Spleen (tissue), 11 donors: ENCODE data around the gene PARD3B. TPM values are rescaled to one million over a fixed set of nuclear protein-coding genes. Genes with fewer than 3 reads are reported as not detected.

Source experiments
- DNase-seq: peaks from one replicate; pipeline ENCODE4 v3.0.0-alpha.2; 2020
- H3K27ac ChIP-seq, 8 donors: fragments of 200-600 bp; sonication (generic) in 7 of 8; 1 replicate in 4 of 8; 2 replicates in 4 of 8; pipeline versions ENCODE4 v1.5.0 to v1.8.0; 2016 to 2021; ENCODE audit warnings: inconsistent platforms in 4 of 8, mild to moderate bottlenecking in 4 of 8, moderate library complexity in 1 of 8
- H3K27me3 ChIP-seq, 7 donors: fragments of 200-600 bp; sonication (generic) in 6 of 7; replicated peaks in 1 of 7; 1 replicate in 4 of 7; 2 replicates in 3 of 7; pipeline versions ENCODE4 v1.5.0 to v1.8.0; 2016 to 2021; ENCODE audit warnings: inconsistent platforms in 3 of 7, mild to moderate bottlenecking in 1 of 7
- H3K36me3 ChIP-seq, 6 donors: fragments of 200-600 bp; sonication (generic) in 5 of 6; 1 replicate in 4 of 6; 2 replicates in 2 of 6; pipeline versions ENCODE4 v1.5.0 to v1.8.0; 2016 to 2021; ENCODE audit warnings: inconsistent platforms in 2 of 6
- H3K4me1 ChIP-seq, 6 donors: fragments of 200-600 bp; sonication (generic) in 5 of 6; 1 replicate in 3 of 6; 2 replicates in 3 of 6; pipeline versions ENCODE4 v1.5.0 to v1.8.0; 2016 to 2021; ENCODE audit warnings: inconsistent platforms in 3 of 6
- H3K4me3 ChIP-seq, 8 donors: fragments of 200-600 bp; sonication (generic) in 7 of 8; 1 replicate in 4 of 8; 2 replicates in 4 of 8; pipeline versions ENCODE4 v1.5.0 to v1.8.0; 2016 to 2021; ENCODE audit warnings: inconsistent platforms in 4 of 8, mild to moderate bottlenecking in 4 of 8, moderate library complexity in 2 of 8
- H3K9me3 ChIP-seq, 8 donors: fragments of 200-600 bp; sonication (generic) in 7 of 8; 1 replicate in 4 of 8; 2 replicates in 4 of 8; pipeline versions ENCODE4 v1.5.0 to v1.8.0; 2016 to 2021; ENCODE audit warnings: inconsistent platforms in 4 of 8
- POLR2A ChIP-seq, 3 donors: fragments of 450-650 bp; IDR thresholded peaks; one replicate each; pipeline ENCODE4 v1.5.1; 2017; ENCODE audit warnings: antibody characterized with exemption in 3 of 3, mild to moderate bottlenecking in 1 of 3
- POLR2AphosphoS5 ChIP-seq, 3 donors: sonication (generic); formaldehyde crosslinking; IDR thresholded peaks; one replicate each; pipeline ENCODE4 v1.5.1; 2017; ENCODE audit warnings: antibody characterized with exemption in 3 of 3
- WGBS, 5 donors: extraction: QIAGEN DNeasy Blood & Tissue Kit in 3 of 5; methylation state at CpG; one replicate each; pipeline versions ENCODE4 v1.1.5 to v1.1.7; 2013 to 2018; 5-methylcytosine and 5-hydroxymethylcytosine counted together
- intact Hi-C: fragments of 100-400 bp; cut with DNase I; formaldehyde crosslinking; loops from one replicate; pipeline ENCODE4 v1.15.0; 2023; ENCODE audit warnings: low total_unique reads
- polyA plus RNA-seq, 3 donors: library from polyadenylated mRNA; stranded (reverse); fragments of 200-250 nt; gene quantifications; one replicate each; pipeline ENCODE4 v1.2.1, GENCODE V29; 2013
- total RNA-seq, 7 donors: library from RNA; depleted of rRNA in 3 of 7; stranded (reverse); fragments of >200 nt in 3 of 7; fragmentation: NEBNext Ultra II Directional in 4 of 7; extraction: Animal tissue kit (Norgen Biotek cat#: 25700) in 4 of 7; gene quantifications; one replicate each; pipeline versions ENCODE4 v1.1.0 to v1.2.1, GENCODE V29; 2016 to 2021
- TF ChIP-seq, protein P1 (sequence below), 11 experiments: fragments of 200-600 bp in 7 of 11; fragments of 450-650 bp in 4 of 11; sonication (generic) in 4 of 11; IDR thresholded peaks in 8 of 11; conservative IDR thresholded peaks in 3 of 11; 1 replicate in 7 of 11; 2 replicates in 4 of 11; pipeline versions ENCODE4 v1.4.0 to v1.8.0; 2016 to 2021; ENCODE audit warnings: antibody characterized with exemption in 11 of 11, inconsistent platforms in 4 of 11, mild to moderate bottlenecking in 1 of 11
- donor health status: healthy with polysubstance abuse.
- donor health status: DM: no; HTN: no; CAD: no; lungs with moderate emphysema.
- donor health status: DM: no; HTN: no; CAD: no.
- donor health status: Bipolar disorder and iron deficiency.
- donor health status: healthy.
- donor health status: DM: no; HTN: no; CAD: no.
- donor health status: DM: yes; HTN: yes; CAD: no.

PARD3B gene
- total and polyA plus RNA-seq, 10 donors, result 0.85 to 27.8 (median 14.7) TPM

DNA sequence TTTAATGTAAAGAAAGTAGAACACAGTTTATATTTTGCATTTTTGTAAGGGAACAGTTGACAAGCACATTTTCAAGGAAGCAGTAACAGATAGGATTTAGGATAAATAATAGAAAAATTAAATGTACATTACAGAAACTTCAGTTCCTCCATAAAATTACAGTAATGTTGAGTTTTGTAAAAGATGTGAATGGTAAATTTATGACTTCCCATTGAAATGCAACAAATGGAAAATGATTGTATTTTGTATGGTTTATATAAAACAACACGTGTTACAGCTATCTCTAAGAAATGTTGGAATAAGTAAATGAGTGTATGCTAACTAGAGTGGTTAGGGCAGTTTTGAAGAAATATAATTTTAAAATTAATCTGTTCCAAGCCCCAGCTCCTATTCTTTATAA is 227.3 kb downstream of the PARD3B start:
- H3K27ac ChIP-seq, result no peak overlapping the region
- no peaks in the 10 kb centered on the region for H3K4me1 ChIP-seq
- H3K27me3 ChIP-seq, result no peaks in the 10 kb centered on the region
- WGBS, 5 donors, result 82 to 93% (median 89%) methylated on average over 1 of the region's 1 CpG
- H3K36me3 ChIP-seq, result no peaks in the 10 kb centered on the region
- DNase-seq, result no peak
- no peak overlapping the region for H3K4me3 ChIP-seq
- TF ChIP-seq POLR2AphosphoS5 (IDR thresholded peaks at IDR 0.05) (no peak), POLR2A (IDR thresholded peaks at IDR 0.05) (no peak)
- TF ChIP-seq, protein P1, sequence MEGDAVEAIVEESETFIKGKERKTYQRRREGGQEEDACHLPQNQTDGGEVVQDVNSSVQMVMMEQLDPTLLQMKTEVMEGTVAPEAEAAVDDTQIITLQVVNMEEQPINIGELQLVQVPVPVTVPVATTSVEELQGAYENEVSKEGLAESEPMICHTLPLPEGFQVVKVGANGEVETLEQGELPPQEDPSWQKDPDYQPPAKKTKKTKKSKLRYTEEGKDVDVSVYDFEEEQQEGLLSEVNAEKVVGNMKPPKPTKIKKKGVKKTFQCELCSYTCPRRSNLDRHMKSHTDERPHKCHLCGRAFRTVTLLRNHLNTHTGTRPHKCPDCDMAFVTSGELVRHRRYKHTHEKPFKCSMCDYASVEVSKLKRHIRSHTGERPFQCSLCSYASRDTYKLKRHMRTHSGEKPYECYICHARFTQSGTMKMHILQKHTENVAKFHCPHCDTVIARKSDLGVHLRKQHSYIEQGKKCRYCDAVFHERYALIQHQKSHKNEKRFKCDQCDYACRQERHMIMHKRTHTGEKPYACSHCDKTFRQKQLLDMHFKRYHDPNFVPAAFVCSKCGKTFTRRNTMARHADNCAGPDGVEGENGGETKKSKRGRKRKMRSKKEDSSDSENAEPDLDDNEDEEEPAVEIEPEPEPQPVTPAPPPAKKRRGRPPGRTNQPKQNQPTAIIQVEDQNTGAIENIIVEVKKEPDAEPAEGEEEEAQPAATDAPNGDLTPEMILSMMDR (IDR thresholded peaks at IDR 0.05 in 8 of 11, conservative IDR thresholded peaks at IDR 0.05 in 3 of 11), result no peak
- no peaks in the 10 kb centered on the region for H3K9me3 ChIP-seq
- intact Hi-C loops, result no loop called here

DNA sequence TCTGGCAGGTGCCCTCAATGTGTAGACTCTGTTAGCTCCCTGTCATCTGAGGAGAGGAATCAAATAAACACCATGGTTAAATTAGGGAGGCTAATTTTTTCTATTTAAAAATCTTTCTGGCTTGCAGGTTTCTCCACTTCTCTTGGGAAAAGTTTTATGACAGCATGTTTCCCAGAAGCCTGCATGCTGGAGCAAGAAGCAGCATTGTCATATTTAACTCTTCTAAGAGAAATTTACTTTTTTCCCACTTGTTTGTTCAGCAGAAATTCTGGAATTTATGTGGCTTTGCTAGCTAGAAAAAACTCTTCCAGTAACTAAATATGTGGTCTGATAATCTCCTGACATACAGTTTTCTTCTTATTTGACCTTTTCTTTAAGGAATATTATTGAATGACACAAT is 230.5 kb downstream of the PARD3B start:
- no peaks in the 10 kb centered on the region for H3K27me3 ChIP-seq
- intact Hi-C loops, result no loop called here
- no peak overlapping the region for H3K4me3 ChIP-seq
- no peaks in the 10 kb centered on the region for H3K4me1 ChIP-seq
- no peaks in the 10 kb centered on the region for H3K36me3 ChIP-seq
- no peak for TF ChIP-seq POLR2AphosphoS5 (IDR thresholded peaks at IDR 0.05)
- no peak for TF ChIP-seq POLR2A (IDR thresholded peaks at IDR 0.05)
- TF ChIP-seq, protein P1 (IDR thresholded peaks at IDR 0.05 in 8 of 11, conservative IDR thresholded peaks at IDR 0.05 in 3 of 11), result no peak
- H3K9me3 ChIP-seq, result no peaks in the 10 kb centered on the region
- no peak overlapping the region for H3K27ac ChIP-seq
- no peak for DNase-seq

DNA sequence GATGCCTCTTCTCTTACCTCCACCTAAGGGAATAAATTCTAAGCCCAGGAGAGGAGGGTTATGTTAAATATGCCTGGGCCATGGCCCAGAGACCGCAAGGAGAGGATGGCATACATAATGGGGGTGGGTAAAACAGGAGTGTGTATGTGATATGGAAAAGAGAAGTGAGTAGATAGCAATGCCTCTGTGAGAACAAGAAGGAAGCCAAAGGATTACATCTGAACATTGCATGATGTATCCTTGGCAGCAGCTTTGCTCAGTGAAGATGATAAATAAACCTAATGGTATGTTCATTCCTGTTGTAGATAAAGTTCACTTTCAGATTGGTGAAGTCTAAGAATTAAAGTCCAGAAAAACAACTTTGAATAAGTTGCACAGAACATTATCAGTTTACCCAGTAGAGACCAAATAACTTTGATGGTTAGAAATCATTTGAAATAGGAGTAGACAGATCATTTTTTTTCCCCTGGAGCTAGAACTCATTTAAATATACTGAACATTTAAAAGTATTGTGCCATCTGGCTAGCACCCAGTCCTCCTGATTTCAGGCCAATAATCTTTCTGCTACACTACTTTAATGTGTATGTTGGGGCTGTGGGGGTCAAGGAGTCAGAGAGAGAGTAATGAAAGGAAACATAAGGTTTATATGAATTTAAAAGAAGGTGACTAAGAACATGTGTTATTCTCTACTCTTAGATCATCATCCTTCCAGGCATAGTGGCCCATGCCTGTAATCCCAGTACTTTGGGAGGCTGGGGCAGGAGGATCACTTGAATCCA is 231.7 kb downstream of the PARD3B start:
- no peak overlapping the region for H3K27ac ChIP-seq
- intact Hi-C loops, result no loop called here
- no peak for DNase-seq
- no peaks in the 10 kb centered on the region for H3K27me3 ChIP-seq
- no peaks in the 10 kb centered on the region for H3K4me1 ChIP-seq
- H3K36me3 ChIP-seq, result no peaks in the 10 kb centered on the region
- no peaks in the 10 kb centered on the region for H3K9me3 ChIP-seq
- H3K4me3 ChIP-seq, result no peak overlapping the region
- no peak for TF ChIP-seq POLR2AphosphoS5 (IDR thresholded peaks at IDR 0.05)
- TF ChIP-seq, protein P1 (IDR thresholded peaks at IDR 0.05 in 8 of 11, conservative IDR thresholded peaks at IDR 0.05 in 3 of 11), result no peak
- TF ChIP-seq POLR2A (IDR thresholded peaks at IDR 0.05), result no peak
- 75 to 94% (median 82%) methylated on average over 1 of the region's 1 CpG for WGBS, 5 donors

DNA sequence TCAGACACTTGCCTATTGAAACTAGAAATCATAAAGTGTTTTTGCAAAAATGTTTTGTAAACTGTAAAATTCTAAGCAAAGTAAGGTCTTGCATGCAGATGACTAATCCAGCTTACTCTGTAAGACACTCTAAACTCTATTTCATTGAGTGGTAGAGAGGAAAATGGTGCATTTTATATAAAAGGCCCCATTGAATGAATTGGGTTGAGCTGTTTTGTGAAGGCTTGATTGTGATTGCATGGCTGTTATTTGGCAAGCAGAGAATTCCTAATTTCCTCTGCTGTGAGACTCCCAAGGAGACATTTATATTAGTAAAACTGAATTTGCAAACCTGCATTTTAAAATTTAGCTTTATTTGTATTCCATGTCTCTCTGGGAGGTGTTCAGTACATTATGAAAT is 234.5 kb downstream of the PARD3B start:
- no peak overlapping the region for H3K4me3 ChIP-seq
- H3K9me3 ChIP-seq, result no peaks in the 10 kb centered on the region
- no peak for DNase-seq
- no peaks in the 10 kb centered on the region for H3K36me3 ChIP-seq
- H3K27ac ChIP-seq, result no peak overlapping the region
- TF ChIP-seq, protein P1 (IDR thresholded peaks at IDR 0.05 in 8 of 11, conservative IDR thresholded peaks at IDR 0.05 in 3 of 11), result no peak
- TF ChIP-seq POLR2A (IDR thresholded peaks at IDR 0.05) (no peak), POLR2AphosphoS5 (IDR thresholded peaks at IDR 0.05) (no peak)
- no peaks in the 10 kb centered on the region for H3K4me1 ChIP-seq
- intact Hi-C loops, result no loop called here
- no peaks in the 10 kb centered on the region for H3K27me3 ChIP-seq
